ENCODE results near the gene CHID1.

The CHID1 gene

GRCh38 chr11:818396-819128 is 92.0 kb downstream of the CHID1 start, which contains the start of gene PNPLA2:
Gene PNPLA2 (plus strand): TSS chr11:818914. CDS start chr11:819719, 805 bp downstream.
- DNase-seq, result no peak
